GM21447 (cell line): ENCODE results near the gene BCL2L13.

Experiments
- ATAC-seq: cut with Tn5 transposase; IDR thresholded peaks from one replicate; pipeline ENCODE4 v1.9.1; 2021; ENCODE audit not compliant: unreplicated experiment

The BCL2L13 gene

DNA sequence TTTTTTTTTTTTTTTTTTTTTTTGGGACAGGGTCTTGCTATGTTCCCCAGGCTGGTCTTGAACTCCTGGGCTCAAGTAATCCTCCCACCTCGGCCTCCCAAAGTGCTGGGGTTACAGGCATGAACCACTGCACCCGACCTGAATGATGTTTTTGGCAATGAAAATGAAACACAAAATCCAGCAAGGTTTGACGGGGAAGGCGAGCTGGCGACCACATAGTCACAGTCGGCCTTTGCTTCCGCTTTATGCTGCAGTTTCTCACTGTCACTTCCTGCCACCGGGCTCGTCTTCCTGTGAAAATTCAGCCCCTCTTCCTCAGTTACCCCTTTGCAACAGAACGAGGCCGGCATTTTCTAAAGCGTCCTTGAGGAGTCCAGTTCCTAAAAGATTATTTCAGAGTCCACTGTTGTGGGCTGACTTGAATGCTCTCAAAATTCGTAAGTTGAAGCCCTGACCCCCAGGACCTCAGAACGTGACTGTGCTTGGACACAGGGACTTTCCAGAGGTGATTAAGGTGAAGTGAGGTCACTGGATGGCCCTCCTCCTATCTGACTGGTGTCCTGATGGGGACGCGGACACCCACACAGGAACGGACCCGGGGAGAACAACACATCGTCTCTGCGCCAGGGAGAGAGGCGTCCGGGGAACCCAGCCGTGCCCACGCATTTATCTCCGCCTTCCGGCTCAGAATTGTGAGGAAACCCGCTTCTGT is 138.6 kb downstream of the BCL2L13 start:
- ATAC-seq: peak; percentile 30

DNA sequence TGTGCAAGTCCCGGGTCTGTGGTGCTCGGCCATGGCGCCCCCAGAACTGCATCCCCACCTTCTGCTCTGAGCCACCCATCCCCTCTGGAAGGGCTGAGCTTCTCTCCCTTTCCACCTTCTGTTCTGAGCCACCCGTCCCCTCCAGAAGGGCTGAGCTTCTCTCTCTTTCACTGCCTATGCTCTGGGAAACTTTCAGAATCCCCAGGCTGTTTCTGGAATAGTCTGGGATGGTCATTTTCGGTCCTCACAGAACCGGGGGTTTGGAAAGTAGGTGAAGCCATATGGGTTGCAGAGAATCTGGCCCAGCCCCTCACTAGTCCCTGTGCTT is 139.1 kb downstream of the BCL2L13 start:
- ATAC-seq: no peak

DNA sequence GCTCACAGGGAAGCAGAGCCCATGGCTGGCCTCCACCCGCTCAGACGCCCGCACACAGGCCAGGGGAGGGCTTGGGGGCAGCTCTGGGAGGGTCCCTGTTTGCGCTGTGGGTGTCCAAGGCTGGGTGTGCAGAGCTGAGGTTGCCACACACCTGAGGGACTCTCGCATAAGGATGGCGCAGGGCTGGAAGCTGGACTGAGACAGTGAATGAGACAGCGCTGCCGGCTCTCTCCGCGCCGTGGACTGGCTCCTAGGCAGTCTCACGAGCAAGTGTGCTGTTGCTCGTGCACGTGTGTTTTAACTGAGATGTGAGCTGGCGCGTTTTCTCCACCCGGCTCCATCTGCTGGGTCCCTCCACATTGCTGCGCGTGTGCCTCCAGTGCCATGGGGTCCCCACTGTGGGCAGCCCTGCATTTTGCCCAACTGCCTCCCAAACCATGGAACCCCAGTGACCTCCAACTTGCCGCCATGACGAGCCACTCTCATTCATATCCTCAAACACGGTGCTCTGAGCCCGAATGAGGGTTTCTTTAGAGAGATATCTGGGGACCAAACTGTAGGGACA is 139.9 kb downstream of the BCL2L13 start:
- ATAC-seq: no peak

DNA sequence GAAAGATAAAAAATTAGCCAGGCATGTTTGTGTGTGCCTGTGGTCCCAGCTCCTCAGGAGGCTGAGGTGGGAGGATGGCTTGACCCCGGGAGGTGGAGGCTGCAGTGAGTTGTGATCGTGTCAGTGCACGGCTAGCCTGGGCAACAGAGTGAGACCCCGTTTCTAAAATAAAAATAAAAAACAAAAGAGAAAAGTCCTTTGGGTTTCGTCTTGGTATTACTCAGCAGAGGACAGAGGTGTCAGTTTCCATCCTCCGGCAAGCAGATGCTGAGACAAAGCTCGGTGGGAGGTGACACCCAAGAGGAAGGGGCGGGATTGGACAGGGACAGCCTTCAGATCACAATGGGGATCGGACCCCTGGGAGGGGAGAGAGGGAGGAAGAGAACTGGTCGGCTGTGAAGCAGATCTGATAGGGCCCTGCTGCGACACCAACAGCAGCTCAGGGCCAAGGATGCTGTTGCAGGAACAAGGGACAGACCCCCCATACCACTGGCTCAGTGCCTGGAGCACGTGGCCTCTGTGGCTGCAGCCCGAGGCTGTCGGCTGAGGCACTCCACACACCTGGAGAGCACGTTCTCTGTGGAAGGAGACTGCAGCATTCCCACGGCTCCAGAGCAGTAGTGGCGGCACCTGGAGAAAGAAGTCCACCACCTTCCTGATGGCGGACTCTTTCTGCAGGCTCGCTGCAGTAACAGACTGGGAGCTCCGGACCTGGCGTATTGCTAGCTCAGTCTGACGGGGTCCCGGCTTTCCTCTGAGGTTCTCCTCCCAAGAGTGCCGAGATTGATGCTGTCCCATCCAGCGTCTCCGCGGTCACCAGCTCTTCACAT is 140.9 kb downstream of the BCL2L13 start:
- peak; percentile 38 for ATAC-seq

DNA sequence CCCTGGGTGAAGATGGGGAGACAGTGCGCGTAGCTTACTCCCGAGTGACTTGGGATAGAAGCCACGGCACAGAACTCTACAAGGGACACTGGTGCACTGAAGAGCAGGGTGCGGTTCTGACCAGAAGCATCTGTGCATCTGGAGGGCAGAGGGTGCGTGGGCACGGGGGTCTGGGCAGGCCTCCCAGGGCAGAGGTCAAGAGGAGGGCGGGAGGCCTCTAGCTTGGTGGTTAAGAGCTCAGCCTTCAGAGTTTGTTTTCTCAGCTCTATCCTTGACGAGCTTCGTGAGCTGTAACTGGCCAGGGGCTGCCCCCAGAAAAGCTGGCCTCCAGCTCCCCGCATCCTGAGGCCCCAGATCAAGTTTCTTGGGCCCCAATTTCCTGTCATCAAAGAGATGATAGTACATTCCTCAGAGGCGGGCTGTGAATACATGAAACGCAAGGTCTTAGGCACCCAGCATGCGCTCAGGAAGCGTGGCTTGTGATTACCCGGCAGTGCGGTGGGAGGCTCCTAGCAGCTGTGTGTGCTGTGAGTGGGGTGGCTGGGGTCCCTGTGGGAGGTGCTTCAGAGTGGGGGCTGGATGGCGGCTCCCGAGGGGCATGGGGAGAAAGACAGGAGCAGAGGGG is 141.7 kb downstream of the BCL2L13 start:
- ATAC-seq: no peak
